ENCODE results near the gene PEMT. TPM values are rescaled to one million over a fixed set of nuclear protein-coding genes. Genes with fewer than 3 reads are reported as not detected.

PEMT gene
- polyA plus RNA-seq, 2 of the 4 experiments (the other 2 are of a cell fraction) = 47.5 to 47.8 TPM

DNA sequence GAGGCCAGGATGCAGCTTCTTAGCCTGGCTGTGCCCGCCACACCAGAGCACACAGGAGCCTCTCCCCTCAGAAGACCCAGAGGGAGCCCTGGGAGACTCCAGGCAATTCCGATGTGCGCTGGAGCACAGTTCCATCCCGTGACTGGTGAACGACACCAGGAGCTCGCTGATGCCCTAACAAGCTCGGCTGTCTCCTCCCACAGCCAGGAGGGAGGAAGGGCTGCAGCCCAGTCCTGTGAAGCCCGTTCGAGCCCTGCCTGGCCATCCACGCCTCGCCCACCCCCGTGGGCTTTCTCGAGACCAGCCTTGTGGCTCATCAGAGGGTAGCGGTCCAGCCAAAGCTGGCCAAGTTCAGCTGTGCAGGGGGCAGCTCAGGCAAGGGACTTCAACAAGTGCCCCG lies 73.5 kb downstream of the PEMT start:
- DNase-seq (ENCODE audit: low read depth in 1 of 2, low spot score in 1 of 2) (no peak), FAIRE-seq (no peak), ATAC-seq (no peak)
- Histone ChIP-seq H3K4me1 (no peaks in the 10 kb centered on the region; the same call in 2 of the 3 replicates), H3K4me2 (no peak overlapping the region), H3K27ac (no peak overlapping the region), H3K4me3 (no peak overlapping the region), H3K9me3 (no peaks in the 10 kb centered on the region)
- TF ChIP-seq RFX5 (IDR thresholded peaks at IDR 0.05) = no peak
- TF ChIP-seq ESRRA (IDR thresholded peaks at IDR 0.05; ENCODE audit: borderline replicate concordance, low read length) = no peak
- no peak for TF ChIP-seq JUN (IDR thresholded peaks at IDR 0.05)
- TF ChIP-seq HDAC2 (IDR thresholded peaks at IDR 0.05) = no peak
- TF ChIP-seq MAZ (IDR thresholded peaks at IDR 0.05; ENCODE audit: borderline replicate concordance, low read depth, low read length) = no peak
- no peak for TF ChIP-seq RCOR1 (IDR thresholded peaks at IDR 0.05; ENCODE audit: low read depth, low read length)
- TF ChIP-seq EHMT2 (IDR thresholded peaks at IDR 0.05; ENCODE audit: low read depth) = no peak
- TF ChIP-seq PHF8 (IDR thresholded peaks at IDR 0.05; ENCODE audit: borderline replicate concordance, low read depth) = no peak
- TF ChIP-seq ELK1 (IDR thresholded peaks at IDR 0.05; ENCODE audit: low read depth, low read length) = no peak
- TF ChIP-seq CHD2 (IDR thresholded peaks at IDR 0.05; ENCODE audit: low read length, partially characterized antibody) = no peak
- no peak for TF ChIP-seq HOXA7 (CRISPR knock-in tag; IDR thresholded peaks at IDR 0.05)
- no peak for TF ChIP-seq RAD21 (conservative IDR thresholded peaks at IDR 0.05 in 1 of 2, IDR thresholded peaks at IDR 0.05 in 1 of 2)
- no peak for TF ChIP-seq MAFK (IDR thresholded peaks at IDR 0.05; ENCODE audit: partially characterized antibody)
- TF ChIP-seq FOXS1 (CRISPR knock-in tag; IDR thresholded peaks at IDR 0.05) = no peak
- no peak for TF ChIP-seq HEYL (CRISPR knock-in tag; IDR thresholded peaks at IDR 0.05)
- no peak for TF ChIP-seq FOSB (CRISPR knock-in tag; IDR thresholded peaks at IDR 0.05)
- ChIA-PET CTCF (interaction anchor here (0.8 to 4.2 kb wide), 5 partner anchors 18 to 163 kb away, joined by 3 to 21 read pairs (median 6); partner anchors contain the start of gene RASD1), POLR2A (no interaction called here)
- 75% methylated on average over 11 of the region's 15 CpGs for WGBS (ENCODE audit: missing lambda C conversion rate)

DNA sequence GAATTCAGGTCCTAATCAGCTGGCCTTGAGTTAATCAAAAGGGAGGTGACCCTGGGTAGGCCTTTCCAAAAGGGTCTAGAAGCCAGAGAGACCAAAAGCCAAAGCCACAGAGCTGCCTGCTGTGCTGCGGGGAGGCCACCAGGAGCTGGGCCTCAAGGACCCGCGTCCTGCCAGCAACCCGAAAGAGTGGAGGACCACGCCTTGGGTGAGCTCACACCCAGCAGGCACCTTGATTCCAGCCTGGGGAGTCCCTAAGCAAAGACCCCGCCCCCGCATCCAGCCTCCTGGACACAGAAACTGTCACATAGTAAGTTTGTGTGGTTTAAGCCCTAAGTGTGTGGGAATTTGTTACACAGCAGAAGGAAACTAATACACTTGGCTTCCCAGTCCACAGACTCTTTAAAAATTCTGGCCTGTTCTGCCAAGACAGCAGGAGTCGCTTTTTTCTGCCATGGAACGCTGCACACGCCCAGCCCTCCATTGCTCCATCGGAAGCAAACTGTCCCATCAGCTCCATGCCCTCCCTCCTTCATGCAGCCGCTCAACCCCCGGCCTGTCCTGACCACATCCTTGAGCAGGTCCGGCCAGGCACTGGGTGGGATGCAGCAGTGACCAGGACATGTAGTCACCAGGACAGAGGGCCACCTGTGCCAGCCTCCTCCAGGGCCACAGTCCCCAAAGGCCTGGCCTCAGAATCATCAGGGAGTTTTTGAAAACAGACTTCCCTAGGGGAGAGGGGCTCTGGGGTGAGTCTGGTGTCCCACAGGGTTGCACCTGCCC lies 74.4 kb downstream of the PEMT start:
- TF ChIP-seq MYC (IDR thresholded peaks at IDR 0.05; ENCODE audit: borderline replicate concordance, low read length) (no peak), ZC3H11A (IDR thresholded peaks at IDR 0.05) (no peak), PHF8 (IDR thresholded peaks at IDR 0.05; ENCODE audit: borderline replicate concordance, low read depth) (no peak), E2F6 (IDR thresholded peaks at IDR 0.05; ENCODE audit: borderline replicate concordance, low read depth) (no peak), NFE2L2 (conservative IDR thresholded peaks at IDR 0.05; ENCODE audit: low read length) (no peak), CEBPB (IDR thresholded peaks at IDR 0.05) (no peak), NPAS2 (CRISPR knock-in tag; IDR thresholded peaks at IDR 0.05; ENCODE audit: borderline replicate concordance) (no peak), HEYL (CRISPR knock-in tag; IDR thresholded peaks at IDR 0.05) (no peak), ZNF302 (CRISPR knock-in tag; IDR thresholded peaks at IDR 0.05) (no peak), MAFK (IDR thresholded peaks at IDR 0.05; ENCODE audit: partially characterized antibody) (no peak), NR3C1 (IDR thresholded peaks at IDR 0.05) (no peak)
- TF ChIP-seq, protein P1, sequence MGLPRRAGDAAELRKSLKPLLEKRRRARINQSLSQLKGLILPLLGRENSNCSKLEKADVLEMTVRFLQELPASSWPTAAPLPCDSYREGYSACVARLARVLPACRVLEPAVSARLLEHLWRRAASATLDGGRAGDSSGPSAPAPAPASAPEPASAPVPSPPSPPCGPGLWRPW (IDR thresholded peaks at IDR 0.05) = no peak
- H3K4me2 ChIP-seq = no peak overlapping the region
- no peak for DNase-seq (ENCODE audit: low read depth in 1 of 2, low spot score in 1 of 2)
- no peak for FAIRE-seq
- ATAC-seq = no peak
- peaks cover 2% of the 10 kb centered on the region for H3K4me1 ChIP-seq
- H3K27ac ChIP-seq = no peak overlapping the region
- no peaks in the 10 kb centered on the region for H3K9me3 ChIP-seq
- ChIA-PET CTCF (interaction anchor here (0.6 to 9.0 kb wide), 8 partner anchors 9 to 383 kb away, joined by 3 to 102 read pairs (median 4); partner anchors contain the start of gene RASD1), POLR2A (no interaction called here)
- WGBS (ENCODE audit: missing lambda C conversion rate) = 86% methylated on average over 12 of the region's 14 CpGs
- H3K4me3 ChIP-seq = no peak overlapping the region
